NCI-H2227 (cell line): ENCODE data around the gene UPF1.

Experiments used
- DNase-seq: peaks from one replicate; lab custom pipeline; 2025; ENCODE audit not compliant: unreplicated experiment; lab: John Stamatoyannopoulos, UW

UPF1 gene

DNA sequence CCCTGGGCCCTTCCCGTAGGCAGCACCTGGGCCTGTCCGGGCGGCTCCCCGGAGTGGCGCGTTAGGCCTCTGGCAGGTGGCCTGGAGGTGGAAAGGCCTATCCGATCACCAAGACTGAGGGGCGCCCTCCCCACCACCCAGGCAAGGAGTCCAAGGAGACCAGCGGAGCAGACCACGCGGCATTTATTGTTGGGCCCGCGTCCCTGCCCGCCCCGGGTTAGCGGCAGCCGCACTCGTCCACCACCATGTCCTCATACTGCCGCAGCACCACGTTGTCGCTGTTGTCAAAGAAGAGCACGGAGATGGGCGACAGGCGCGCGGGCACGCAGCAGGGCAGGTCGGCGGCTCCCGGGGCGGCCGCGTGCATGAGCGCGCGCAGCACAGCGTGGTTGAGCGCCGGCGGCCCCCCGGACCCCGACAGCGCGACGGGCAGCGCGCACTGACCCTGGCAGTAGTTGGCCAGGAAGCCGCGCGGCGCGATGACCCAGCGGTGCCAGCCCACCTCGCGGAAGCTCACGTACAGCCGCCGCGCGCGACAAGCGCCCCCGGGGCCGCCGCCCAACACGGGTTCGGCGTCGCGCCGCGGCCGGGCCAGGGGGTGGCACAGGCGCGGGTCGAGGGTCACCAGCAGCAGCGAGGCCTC lies 36.7 kb downstream of the UPF1 start:
- no peak for DNase-seq

DNA sequence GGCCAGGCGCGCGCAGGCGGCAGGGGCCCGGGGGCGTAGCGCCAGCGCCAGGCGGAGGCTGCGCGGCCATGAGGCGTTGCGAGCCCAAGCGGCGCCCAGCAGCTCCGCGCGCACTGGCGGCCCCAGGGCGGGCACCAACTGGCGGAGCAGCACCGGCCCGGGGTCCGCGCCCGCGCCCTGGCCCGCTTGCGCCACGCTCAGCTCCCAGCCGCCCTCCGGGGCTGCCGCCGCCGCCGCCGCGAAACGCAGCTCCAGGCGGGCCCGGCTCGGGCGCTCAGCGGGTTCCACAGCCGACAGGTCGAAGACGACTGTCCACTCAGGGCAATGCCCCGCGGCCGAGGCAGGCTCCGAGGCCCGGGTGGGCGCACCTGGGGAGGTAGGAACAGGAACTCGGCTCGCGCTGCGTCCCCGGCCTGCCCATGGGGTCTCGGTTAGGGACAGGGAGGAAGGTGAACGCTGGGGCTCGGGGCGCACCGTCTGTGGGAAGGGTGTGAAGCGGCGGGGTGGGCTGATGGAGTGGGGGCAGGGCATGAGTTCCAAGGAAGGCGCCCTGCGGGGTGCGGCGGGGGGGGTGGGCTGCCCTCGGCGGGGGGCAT lies 37.4 kb downstream of the UPF1 start:
- DNase-seq, result no peak

GRCh38 chr19:18869781-18870530 lies 38.2 kb downstream of the UPF1 start:
- no peak for DNase-seq

DNA sequence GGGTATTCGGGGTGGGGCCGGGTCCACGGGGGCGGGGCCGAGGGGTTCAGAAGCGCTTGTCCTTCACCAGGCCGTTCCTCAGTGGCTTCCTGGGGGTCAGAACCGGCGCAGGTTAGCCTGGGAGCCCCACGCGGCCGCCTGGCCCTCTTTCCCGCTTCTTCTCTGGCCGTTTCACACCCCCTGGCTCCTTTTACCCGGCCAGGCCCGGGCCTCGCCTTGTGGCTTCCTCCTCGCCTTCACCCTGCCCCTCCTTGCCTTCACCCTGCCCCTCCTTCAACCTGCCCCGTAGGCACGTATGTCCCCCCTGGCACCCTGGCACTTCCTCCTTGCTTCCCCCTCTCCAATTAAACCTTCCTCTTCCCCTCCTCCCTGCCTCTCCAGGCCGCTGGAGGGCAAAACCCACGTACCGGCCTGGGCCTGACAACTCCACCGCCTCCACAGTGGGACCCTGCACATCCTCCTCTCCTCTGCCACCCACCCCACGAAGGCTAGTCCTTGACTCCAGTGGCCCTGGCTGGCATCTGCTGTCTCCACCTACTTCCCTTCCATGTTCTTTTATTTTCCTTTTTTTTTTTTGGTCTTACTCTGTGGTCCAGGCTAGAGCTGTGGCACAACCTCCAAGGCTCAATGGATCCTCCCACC lies 38.9 kb downstream of the UPF1 start:
- DNase-seq, result no peak

GRCh38 chr19:18871543-18871942 lies 39.8 kb downstream of the UPF1 start:
- no peak for DNase-seq

DNA sequence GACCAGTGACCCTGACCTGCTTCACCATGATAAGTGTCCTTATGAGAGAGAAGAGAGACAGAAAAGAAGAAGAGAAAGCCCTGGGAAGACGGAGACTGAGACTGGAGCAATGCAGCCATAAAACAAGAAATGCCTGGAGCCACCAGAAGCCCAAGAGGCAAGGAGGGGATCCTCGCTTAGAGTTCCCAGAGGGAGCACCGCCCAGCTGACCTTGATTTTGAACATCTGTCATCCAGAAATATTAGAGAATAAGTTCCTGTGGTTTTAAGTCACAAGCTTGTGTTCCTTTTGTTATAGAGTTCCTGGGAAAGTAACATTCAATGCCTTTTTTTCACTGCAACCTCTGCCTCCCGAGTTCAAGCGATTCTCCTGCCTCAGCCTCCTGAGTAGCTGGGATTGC lies 44.0 kb downstream of the UPF1 start:
- no peak for DNase-seq

DNA sequence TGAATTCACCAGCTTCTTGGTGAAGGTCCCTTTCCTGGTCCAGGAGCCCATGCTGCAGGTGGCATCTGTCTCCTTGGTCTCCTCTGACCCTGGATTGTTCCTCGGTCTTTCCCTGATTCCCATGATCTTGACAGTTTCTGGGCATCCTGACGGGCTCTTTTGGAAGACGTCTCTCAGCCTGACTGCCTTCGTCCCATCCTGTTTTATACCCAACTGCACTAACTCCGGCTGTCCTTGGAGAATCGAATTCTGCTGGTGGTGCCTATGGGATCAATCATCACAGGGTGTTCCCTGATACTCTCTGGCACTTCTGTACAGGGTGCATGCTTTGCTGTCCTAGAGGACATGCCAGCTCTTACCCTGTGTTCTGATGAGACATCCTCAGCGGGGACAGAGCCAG lies 45.1 kb downstream of the UPF1 start:
- DNase-seq, result no peak

DNA sequence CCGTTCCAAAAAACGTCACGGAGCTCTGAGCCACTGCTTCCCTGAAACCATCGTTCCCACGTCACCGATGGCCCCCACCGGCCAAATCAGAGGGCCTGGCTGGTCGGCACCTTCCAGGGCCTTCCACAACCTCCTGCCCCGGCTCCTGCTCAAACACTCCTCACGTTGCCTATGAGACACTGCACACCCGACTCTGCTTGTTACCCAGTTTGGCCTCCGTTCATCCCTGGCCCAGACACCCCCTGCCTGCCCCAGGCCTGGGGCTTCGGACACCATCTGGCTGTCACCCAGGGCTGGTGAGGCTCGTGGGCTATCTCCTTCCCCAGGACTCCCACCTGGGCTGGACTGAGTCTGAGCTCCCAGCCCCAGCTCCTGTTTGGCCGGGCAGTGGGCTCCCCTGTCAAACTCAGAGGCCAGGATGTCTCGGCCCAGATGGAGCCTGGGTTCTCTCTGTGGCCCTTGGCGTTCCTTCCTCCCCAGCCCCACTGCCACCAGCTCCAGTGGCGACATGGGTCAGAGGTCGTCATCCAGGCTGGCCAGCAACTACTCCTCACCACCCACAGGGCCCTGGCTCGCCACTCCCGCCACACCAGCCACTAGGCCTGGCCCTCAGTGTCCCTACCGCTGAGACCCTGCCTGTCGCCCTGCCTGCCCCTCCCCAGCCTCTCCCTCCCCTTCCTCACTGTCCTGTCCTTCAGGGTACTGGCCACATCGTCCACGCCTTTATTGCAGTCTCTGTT lies 46.5 kb downstream of the UPF1 start:
- no peak for DNase-seq

DNA sequence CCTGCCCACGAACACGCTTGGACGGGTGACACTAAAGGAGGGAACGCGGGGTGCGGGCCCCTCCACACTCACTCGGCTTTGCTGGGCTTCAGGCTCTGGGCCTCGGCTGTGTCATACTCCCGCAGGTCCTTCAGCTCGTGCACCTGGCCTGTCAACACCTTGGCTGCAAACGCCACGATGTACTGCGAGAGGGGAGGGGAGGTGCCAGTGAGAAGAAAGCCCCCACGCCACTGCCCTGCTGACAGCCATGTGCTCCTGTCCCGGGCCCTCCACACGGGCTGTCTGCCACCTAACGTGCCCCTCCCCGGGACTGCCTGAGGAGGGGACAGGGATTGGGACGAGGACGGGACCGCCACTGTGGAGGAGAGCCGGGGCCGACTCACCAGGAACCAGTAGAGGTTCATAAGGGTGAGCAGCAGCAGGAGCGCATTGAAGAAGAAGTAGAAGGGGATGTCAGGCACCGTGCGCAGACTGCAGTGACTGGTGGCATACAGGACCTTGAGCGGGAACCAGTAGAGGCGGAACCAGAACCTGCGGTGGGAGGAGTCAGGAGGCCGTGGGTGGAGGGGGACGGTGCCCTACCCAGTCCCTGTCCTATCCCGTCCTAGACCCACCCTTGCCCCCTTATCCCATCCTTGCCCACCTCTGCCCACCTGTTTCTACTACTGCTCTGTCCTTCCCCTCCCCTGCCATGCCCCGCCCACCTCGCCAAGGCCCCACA lies 47.3 kb downstream of the UPF1 start:
- no peak for DNase-seq

DNA sequence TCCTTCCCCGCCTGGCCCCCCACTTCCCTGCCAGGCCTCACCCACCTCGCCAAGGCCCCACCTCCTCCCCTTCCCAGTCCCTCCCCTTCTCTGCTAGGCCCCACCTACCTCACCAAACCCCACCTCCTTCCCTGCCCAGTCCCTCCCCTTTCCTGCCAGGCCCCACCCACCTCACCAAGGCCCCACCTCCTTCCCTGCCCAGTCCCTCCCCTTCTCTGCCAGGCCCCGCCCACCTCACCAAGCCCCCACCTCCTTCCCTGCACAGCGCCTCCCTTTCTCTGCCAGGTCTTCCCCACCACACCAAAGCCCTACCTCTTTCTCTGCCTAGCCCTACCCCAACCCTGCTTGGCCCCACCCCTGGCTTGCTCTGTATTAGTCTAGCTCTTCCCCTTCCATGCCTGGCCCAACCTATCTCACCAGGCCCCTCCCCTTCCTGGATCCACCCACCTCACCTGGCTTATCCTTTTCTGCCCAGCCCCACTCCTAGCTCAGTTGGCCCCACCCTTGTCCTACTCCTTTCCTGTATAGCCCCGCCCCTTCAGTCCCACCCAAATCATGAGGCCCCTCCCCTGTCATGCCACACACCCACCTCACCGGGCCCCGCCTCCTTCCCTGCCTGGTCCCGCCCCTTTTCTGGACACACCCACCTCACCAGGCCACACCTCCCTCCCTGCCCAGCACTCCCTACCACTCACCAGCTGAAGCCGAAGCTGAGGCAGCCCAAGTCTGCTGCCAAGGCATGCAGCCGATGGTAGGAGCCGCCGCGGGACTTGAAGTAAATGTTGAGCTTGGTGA lies 48.0 kb downstream of the UPF1 start:
- no peak for DNase-seq

DNA sequence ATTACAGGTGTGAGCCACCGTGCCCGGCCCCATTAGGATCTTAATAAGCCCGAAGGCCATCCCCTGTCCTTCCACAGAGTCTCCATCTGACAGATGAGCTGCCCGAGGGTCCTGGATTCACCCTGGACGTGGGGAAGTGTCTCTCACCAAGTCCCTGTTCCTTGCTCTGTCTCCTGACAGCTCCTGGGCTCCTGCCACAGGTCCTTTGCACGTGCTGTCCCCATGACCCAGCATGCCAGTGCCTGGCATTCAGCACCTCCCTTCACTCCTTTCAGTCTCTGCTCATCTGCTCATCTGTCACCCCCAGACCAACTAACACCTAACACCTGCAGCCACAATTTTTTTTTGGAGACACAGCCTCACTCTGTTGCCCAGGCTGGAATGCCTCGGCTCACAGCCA lies 49.7 kb downstream of the UPF1 start:
- DNase-seq, result no peak

GRCh38 chr19:18883526-18884304 lies 52.0 kb downstream of the UPF1 start:
- DNase-seq, result no peak

GRCh38 chr19:18886972-18887371 lies 55.2 kb downstream of the UPF1 start:
- DNase-seq, result no peak

- DNase-seq, result no peak
These were observed 58.4 kb downstream of the UPF1 start for GRCh38 chr19:18889949-18890745.

DNA sequence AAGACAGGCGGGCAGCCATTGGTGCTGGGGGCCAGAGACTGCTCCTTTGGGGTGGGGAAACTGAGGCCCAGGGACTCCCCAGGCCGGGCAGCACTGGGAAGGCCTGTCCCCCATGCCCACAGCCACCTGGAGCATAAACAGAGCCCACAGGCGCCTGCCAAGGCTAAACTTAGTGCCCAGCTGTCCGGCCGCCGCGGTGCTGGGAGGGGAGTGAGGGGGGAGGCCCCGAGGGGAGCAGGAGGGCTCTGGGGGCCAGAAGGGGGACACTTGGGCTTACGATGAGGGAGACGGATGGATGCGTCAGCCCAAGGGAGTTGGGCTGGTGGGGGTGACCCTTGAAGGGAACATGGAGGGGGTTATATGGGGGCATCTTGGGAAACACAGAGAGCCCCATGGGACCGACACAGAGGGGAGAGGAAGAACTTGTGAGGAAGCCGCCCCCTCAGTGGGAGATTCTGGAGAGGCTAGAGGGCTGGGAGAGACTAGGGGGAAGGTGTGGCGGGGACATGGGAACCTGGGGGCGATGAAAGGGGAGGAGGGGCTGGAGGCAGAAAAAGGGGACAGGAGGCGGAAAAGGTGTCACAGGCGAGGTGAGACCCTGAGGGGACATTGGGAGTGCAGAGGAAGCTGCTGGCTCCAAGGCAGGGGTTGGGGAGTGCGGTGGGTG lies 62.0 kb downstream of the UPF1 start:
- DNase-seq, result no peak

DNA sequence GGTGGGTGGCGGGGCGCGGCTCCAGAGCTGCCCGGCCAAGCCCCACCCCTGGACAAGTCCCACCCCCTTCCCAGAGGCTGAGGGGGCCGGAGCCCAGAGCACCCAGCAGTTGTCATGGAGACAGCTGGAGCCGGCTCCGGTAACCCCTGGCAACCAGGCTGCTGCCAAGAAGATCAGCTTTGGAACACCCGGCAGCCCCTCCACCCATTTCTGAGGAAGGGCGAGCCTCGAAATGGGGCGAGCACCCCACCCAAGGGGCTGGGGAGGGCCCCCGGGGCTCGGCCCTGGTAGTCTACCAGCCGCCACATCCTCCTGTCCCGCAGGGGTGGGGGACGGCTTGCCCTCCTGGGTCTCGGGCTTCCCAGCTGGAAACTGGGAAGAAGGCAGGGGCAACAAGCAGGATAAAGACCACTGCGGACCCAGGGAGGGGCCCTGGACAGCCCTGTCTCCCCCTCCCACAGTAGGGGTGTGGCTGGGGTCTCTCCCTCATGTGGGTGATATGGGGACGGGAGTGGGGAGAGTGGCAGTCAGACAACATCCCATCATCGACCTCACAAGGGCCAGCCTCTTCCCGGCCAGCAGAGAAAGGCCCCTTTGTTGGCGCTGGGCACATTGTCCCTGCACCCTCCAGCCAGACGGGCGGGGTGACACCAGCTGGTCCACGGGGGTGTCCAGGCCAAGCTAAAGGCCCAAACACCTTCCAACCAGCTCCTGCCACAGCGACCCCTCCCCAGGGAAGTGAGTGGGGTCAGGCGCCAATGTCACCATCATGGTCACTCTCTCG lies 62.7 kb downstream of the UPF1 start:
- DNase-seq, result peak; percentile 89
